Transverse colon (tissue), 4 donors: ENCODE data around the gene TRAF6. TPM values are rescaled to one million over a fixed set of nuclear protein-coding genes. Genes with fewer than 3 reads are reported as not detected.
A peak's percentile ranks its signal among the peaks of the same experiment; 100 is the strongest.
"Not testable (repeated sequence)": the region's sequence is repeated elsewhere in the genome, so short reads cannot be mapped to it uniquely, and the experiment has no call there.

Experiments
- DNase-seq: peaks from one replicate; pipeline ENCODE4 v3.0.0-alpha.2; 2019
- H3K27ac ChIP-seq, 4 donors: fragments of 200-600 bp; sonication (generic); 2 replicates each; pipeline ENCODE4 v1.5.1; 2016 to 2018; ENCODE audit warnings: inconsistent platforms in 4 of 4
- H3K27me3 ChIP-seq: fragments of 200-600 bp; sonication (generic); 2 replicates; pipeline ENCODE4 v1.5.1; 2017; ENCODE audit warnings: inconsistent platforms
- H3K36me3 ChIP-seq, 4 donors: fragments of 200-600 bp; sonication (generic); 2 replicates each; pipeline ENCODE4 v1.5.1; 2017 to 2019; ENCODE audit warnings: inconsistent platforms in 4 of 4
- H3K4me1 ChIP-seq, 4 donors: fragments of 200-600 bp; sonication (generic); 2 replicates each; pipeline ENCODE4 v1.5.1; 2017 to 2020; ENCODE audit warnings: inconsistent platforms in 4 of 4
- H3K4me3 ChIP-seq, 4 donors: fragments of 200-600 bp; sonication (generic); 1 replicate in 1 of 4; 2 replicates in 3 of 4; pipeline versions ENCODE4 v1.5.1 to v1.6.1; 2017 to 2019; ENCODE audit warnings: inconsistent platforms in 4 of 4
- H3K9me3 ChIP-seq, 2 donors: fragments of 200-600 bp; sonication (generic); 2 replicates each; pipeline ENCODE4 v1.5.1; 2017 to 2019; ENCODE audit warnings: inconsistent platforms in 2 of 2
- CTCF ChIP-seq, 5 experiments: fragments of 200-600 bp in 3 of 5; fragments of 450-650 bp in 2 of 5; sonication (generic) in 3 of 5; IDR thresholded peaks; 1 replicate in 2 of 5; 2 replicates in 3 of 5; pipeline ENCODE4 v1.5.1; 2016 to 2017; ENCODE audit warnings: antibody characterized with exemption in 5 of 5, inconsistent platforms in 3 of 5, mild to moderate bottlenecking in 2 of 5, moderate library complexity in 1 of 5
- EP300 ChIP-seq: sonication (generic); formaldehyde crosslinking; IDR thresholded peaks from one replicate; pipeline ENCODE4 v1.6.1; 2017; ENCODE audit warnings: antibody characterized with exemption, low read depth
- POLR2A ChIP-seq: fragments of 450-650 bp; IDR thresholded peaks from one replicate; pipeline ENCODE4 v1.6.1; 2016; ENCODE audit warnings: antibody characterized with exemption, mild to moderate bottlenecking, moderate library complexity
- POLR2AphosphoS5 ChIP-seq, 3 donors: sonication (generic); formaldehyde crosslinking; IDR thresholded peaks; one replicate each; pipeline ENCODE4 v1.6.1; 2016; ENCODE audit warnings: antibody characterized with exemption in 3 of 3
- WGBS, 2 donors: methylation state at CpG; one replicate each; pipeline ENCODE4 v1.1.5; 2018; ENCODE audit warnings: low coverage in 1 of 2; 5-methylcytosine and 5-hydroxymethylcytosine counted together
- in situ Hi-C, 4 donors: fragments of 200-750 bp; cut with MboI; loops; one replicate each; pipeline versions ENCODE4 v1.15.0 to v1.15.1; 2017; ENCODE audit warnings: low sequenced_read_pairs in 3 of 4, low pct_ligation_motif_present in 1 of 4, low pct_unique_long_range_greater_than_20kb in 1 of 4
- intact Hi-C: fragments of 100-400 bp; cut with DNase I; formaldehyde crosslinking; loops from one replicate; pipeline ENCODE4 v1.15.1; 2023; ENCODE audit warnings: low total_unique reads
- total RNA-seq, 4 donors: library from RNA; depleted of rRNA; stranded (reverse); fragments of >200 nt; gene quantifications; one replicate each; pipeline ENCODE4 v1.1.0, GENCODE V29; 2016

Gene TRAF6
- 10 to 100 TPM in 2 of 4 donors, 1 to 10 TPM in 1, under 1 TPM in 1; 0.80 to 16.4 (median 10.4) TPM for total RNA-seq

GRCh38 chr11:36509694-36510593 is at the start of gene TRAF6:
Gene TRAF6 (minus strand): TSS chr11:36510272. CDS start chr11:36501515, 8,757 bp downstream.
- peak within 1 kb of the TSS; percentile 86 to 92 (median 87) for H3K27ac ChIP-seq
- peak; percentile 95 for TF ChIP-seq POLR2A
- TF ChIP-seq CTCF (IDR thresholded peaks at IDR 0.05): peak; percentile 87 to 96 (median 93)
- peak; percentile 95 to 98 (median 96) for TF ChIP-seq POLR2AphosphoS5 (IDR thresholded peaks at IDR 0.05)
- TF ChIP-seq EP300: no peak
- in situ Hi-C loops: no loop called here
- H3K4me1 ChIP-seq: peaks cover 0 to 23% (median 10%) of the 10 kb centered on the region in 4 donors
- WGBS, 2 donors: 0 to 1% methylated on average over 2 to 81 of the region's 81 CpGs
- H3K9me3 ChIP-seq: no peaks in the 10 kb centered on the region
- no peaks in the 10 kb centered on the region for H3K27me3 ChIP-seq
- peak within 1 kb of the TSS; percentile 68 to 93 (median 69) for H3K4me3 ChIP-seq
- peak; percentile 91 for DNase-seq
- no peaks in the 10 kb centered on the region for H3K36me3 ChIP-seq
- intact Hi-C loops: no loop called here

GRCh38 chr11:36558571-36559413 is 48.7 kb upstream of the TRAF6 start:
- DNase-seq: no peak
- Histone ChIP-seq H3K27me3 (no peaks in the 10 kb centered on the region), H3K9me3 (no peaks in the 10 kb centered on the region), H3K4me1 (no peaks in the 10 kb centered on the region), H3K4me3 (no peak overlapping the region), H3K27ac (no peak overlapping the region), H3K36me3 (no peaks in the 10 kb centered on the region)
- 48 to 50% methylated on average over 3 to 4 of the region's 4 CpGs for WGBS, 2 donors
- intact Hi-C loops (no loop called here), in situ Hi-C loops (no loop called here)
- no peak for TF ChIP-seq CTCF (IDR thresholded peaks at IDR 0.05)
- no peak for TF ChIP-seq POLR2A
- no peak for TF ChIP-seq EP300
- TF ChIP-seq POLR2AphosphoS5 (IDR thresholded peaks at IDR 0.05): no peak

- no peaks in the 10 kb centered on the region for H3K27me3 ChIP-seq
- no peak for DNase-seq
- H3K9me3 ChIP-seq: no peaks in the 10 kb centered on the region
- in situ Hi-C loops: no loop called here
- no peak overlapping the region for H3K27ac ChIP-seq
- no peak overlapping the region for H3K4me3 ChIP-seq
- H3K36me3 ChIP-seq: no peaks in the 10 kb centered on the region
- TF ChIP-seq EP300 (no peak), POLR2A (no peak), POLR2AphosphoS5 (IDR thresholded peaks at IDR 0.05) (no peak)
- intact Hi-C loops: no loop called here
- no peaks in the 10 kb centered on the region for H3K4me1 ChIP-seq
These were observed 47.9 kb upstream of the TRAF6 start for GRCh38 chr11:36557991-36558390.

GRCh38 chr11:36557390-36557789 is 47.3 kb upstream of the TRAF6 start:
- H3K4me3 ChIP-seq, H3K36me3 ChIP-seq, in situ Hi-C loops, H3K27ac ChIP-seq, DNase-seq, intact Hi-C loops, H3K4me1 ChIP-seq, H3K9me3 ChIP-seq, H3K27me3 ChIP-seq: not testable (repeated sequence)
- WGBS, 2 donors: 87 to 93% methylated on average over 3 to 16 of the region's 17 CpGs
